ENCODE measurements around the gene LCE5A.

The LCE5A gene

DNA sequence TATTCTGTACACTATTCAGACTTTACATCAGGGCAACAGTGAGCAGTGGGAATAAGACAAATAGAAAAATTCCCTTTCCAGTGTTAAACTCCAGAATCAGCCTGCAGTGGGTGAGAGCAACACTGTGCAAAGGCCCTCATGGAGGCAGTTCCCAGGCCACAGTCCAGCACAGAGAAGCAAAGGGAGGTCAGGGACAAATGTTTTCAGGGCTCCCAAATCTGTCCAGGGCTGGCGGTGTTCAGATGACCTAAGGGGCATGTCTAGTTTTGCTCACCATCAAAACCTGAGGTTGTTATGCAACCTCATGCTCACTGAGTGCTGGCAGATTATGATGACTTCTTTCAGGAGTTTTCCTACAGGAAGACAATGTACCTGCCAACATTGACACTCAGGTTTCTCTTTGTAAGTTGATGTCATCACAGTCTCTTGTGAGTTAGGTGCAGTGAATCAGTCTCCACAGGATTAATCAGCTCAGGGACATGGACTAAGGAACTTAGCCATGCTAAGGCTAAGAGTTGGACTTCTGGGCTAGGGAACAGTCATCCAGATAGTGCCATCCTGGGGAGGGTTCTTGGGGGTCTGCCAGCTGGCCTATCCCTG, 3.6 kb upstream of the LCE5A start (continued):
- TF ChIP-seq ZNF354C (tag by site-specific recombination; IDR thresholded peaks at IDR 0.05; ENCODE audit: borderline replicate concordance, low read depth) (no peak), ZNF501 (tag by site-specific recombination; IDR thresholded peaks at IDR 0.05) (no peak), ZNF23 (tag by site-specific recombination; IDR thresholded peaks at IDR 0.05; ENCODE audit: borderline replicate concordance) (no peak)

DNA sequence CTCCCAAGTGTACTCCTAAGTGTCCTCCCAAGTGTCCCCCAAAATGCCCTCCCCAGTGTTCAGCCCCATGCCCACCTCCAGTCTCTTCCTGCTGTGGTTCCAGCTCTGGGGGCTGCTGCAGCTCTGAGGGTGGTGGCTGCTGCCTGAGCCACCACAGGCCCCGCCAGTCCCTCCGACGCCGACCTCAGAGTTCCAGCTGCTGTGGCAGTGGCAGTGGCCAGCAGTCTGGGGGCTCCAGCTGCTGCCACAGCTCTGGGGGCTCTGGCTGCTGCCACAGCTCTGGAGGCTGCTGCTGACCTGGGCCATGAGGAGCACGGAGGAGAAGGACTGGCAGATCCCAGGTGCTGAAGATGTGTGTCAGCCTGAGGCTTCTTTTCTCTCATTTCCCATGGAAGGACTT, 993 bp downstream of the LCE5A start:
- Histone ChIP-seq H3K36me3 (ENCODE audit: control insufficient read depth in 2 of 2, insufficient read depth in 1 of 2, low read length in 2 of 2) (no peaks in the 10 kb centered on the region), H3K4me1 (ENCODE audit: control insufficient read depth, insufficient read depth, low read length) (no peaks in the 10 kb centered on the region), H3K27ac (ENCODE audit: extremely low read depth, low read depth, low read length) (no peak overlapping the region), H3K9me3 (ENCODE audit: control insufficient read depth, insufficient read depth, low read depth, low read length) (no peaks in the 10 kb centered on the region), H3K4me3 (ENCODE audit: low read depth, low read length) (no peak overlapping the region)
- TF ChIP-seq ZNF423 (tag by site-specific recombination; IDR thresholded peaks at IDR 0.05) = no peak
- TF ChIP-seq TRIM28 (IDR thresholded peaks at IDR 0.05; ENCODE audit: borderline replicate concordance, low read length) = no peak
- TF ChIP-seq ZNF311 (tag by site-specific recombination; IDR thresholded peaks at IDR 0.05; ENCODE audit: borderline replicate concordance) = no peak
- TF ChIP-seq, protein P1, sequence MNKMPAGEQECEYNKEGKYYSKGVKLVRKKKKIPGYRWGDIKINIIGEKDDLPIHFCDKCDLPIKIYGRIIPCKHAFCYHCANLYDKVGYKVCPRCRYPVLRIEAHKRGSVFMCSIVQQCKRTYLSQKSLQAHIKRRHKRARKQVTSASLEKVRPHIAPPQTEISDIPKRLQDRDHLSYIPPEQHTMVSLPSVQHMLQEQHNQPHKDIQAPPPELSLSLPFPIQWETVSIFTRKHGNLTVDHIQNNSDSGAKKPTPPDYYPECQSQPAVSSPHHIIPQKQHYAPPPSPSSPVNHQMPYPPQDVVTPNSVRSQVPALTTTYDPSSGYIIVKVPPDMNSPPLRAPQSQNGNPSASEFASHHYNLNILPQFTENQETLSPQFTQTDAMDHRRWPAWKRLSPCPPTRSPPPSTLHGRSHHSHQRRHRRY (tag by site-specific recombination; IDR thresholded peaks at IDR 0.05) = no peak
- ChIA-PET CTCF (interaction anchor here (0.6 to 1.9 kb wide), 2 partner anchors 15 to 21 kb away, joined by 3 to 4 read pairs; no protein-coding TSS in a partner anchor), POLR2A (no interaction called here)

DNA sequence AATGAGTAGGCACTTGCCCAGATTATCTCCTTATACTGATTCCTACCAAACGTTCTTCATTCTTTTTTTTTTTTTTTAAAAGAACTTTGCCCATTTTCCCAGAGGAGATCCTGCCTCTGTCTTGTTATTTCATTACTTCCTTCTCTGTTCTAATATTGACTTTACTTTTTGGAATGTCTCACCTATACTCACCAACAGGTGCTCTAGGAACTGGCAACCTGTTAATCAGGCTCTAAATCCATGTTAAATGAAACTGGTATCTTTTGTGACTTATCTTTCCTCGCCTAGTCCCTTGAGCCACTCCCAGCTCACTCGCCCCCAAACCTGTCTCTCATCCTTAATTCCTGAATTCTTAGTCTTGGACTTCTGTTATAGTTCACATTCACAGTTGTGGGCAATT, 2.5 kb downstream of the LCE5A start:
- POLR2A ChIA-PET = no interaction called here
- CTCF ChIA-PET = interaction anchor here (0.6 to 1.9 kb wide), 3 partner anchors 16 to 46 kb away, joined by 3 to 8 read pairs (median 4); no protein-coding TSS in a partner anchor
- Histone ChIP-seq H3K36me3 (ENCODE audit: control insufficient read depth in 2 of 2, insufficient read depth in 1 of 2, low read length in 2 of 2) (no peaks in the 10 kb centered on the region), H3K4me1 (ENCODE audit: control insufficient read depth, insufficient read depth, low read length) (no peaks in the 10 kb centered on the region), H3K4me3 (ENCODE audit: low read depth, low read length) (no peak overlapping the region), H3K9me3 (ENCODE audit: control insufficient read depth, insufficient read depth, low read depth, low read length) (no peaks in the 10 kb centered on the region), H3K27ac (ENCODE audit: extremely low read depth, low read depth, low read length) (no peak overlapping the region)
- TF ChIP-seq ZNF555 (tag by site-specific recombination; conservative IDR thresholded peaks at IDR 0.05) = no peak
- TF ChIP-seq SCRT2 (tag by site-specific recombination; IDR thresholded peaks at IDR 0.05) = peak; percentile 45; the same call in 1 of the 2 replicates

DNA sequence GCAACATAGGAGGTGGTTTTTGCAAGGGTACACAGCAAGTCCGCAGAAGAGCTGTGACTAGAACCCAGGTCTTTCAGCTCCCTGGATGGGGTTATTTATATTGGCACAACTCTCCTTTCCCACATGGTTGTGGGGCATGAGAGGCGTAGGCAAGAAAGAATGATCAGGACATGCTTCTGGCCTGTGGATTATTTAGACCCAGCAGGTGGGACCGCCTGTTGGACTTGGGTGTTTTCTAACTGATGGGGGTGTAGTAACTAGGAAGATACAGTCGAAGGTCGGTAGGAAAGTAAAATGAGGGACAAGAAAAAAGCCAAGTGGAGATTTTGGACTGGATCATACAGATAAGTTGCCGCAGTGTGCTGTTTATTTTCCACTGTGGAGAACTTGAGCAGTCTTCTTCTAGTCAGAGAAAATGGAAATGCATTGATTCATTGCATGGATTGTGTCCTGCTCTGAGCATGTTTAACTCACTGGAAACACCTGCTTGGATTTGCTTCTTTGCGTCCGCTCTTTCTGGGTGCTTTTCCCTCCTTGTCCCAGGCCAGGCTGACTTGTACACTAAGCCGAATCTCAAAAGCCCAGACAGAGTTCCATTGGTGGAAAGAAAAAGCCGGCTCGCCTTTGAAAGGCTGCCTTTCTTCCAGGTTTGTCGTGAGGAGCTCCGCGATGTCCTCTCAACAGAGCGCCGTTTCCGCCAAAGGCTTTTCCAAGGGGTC, 4.3 kb downstream of the LCE5A start:
- H3K9me3 ChIP-seq (ENCODE audit: control insufficient read depth, insufficient read depth, low read depth, low read length) = no peaks in the 10 kb centered on the region
- H3K27ac ChIP-seq (ENCODE audit: extremely low read depth, low read depth, low read length) = no peak overlapping the region
- peak overlapping the region; percentile 30 for H3K4me3 ChIP-seq (ENCODE audit: low read depth, low read length)
- ChIA-PET POLR2A (no interaction called here), CTCF (interaction anchor here (0.7 to 1.2 kb wide), 3 partner anchors 29 to 595 kb away, joined by 3 read pairs; no protein-coding TSS in a partner anchor)
- no peaks in the 10 kb centered on the region for H3K36me3 ChIP-seq (ENCODE audit: control insufficient read depth in 2 of 2, insufficient read depth in 1 of 2, low read length in 2 of 2)
- H3K4me1 ChIP-seq (ENCODE audit: control insufficient read depth, insufficient read depth, low read length) = no peaks in the 10 kb centered on the region
- TF ChIP-seq ZSCAN23 (tag by site-specific recombination; IDR thresholded peaks at IDR 0.05) = no peak
- no peak for TF ChIP-seq KLF10 (tag by site-specific recombination; IDR thresholded peaks at IDR 0.05)
- TF ChIP-seq ZNF473 (tag by site-specific recombination; IDR thresholded peaks at IDR 0.05) = no peak
- TF ChIP-seq, protein P2, sequence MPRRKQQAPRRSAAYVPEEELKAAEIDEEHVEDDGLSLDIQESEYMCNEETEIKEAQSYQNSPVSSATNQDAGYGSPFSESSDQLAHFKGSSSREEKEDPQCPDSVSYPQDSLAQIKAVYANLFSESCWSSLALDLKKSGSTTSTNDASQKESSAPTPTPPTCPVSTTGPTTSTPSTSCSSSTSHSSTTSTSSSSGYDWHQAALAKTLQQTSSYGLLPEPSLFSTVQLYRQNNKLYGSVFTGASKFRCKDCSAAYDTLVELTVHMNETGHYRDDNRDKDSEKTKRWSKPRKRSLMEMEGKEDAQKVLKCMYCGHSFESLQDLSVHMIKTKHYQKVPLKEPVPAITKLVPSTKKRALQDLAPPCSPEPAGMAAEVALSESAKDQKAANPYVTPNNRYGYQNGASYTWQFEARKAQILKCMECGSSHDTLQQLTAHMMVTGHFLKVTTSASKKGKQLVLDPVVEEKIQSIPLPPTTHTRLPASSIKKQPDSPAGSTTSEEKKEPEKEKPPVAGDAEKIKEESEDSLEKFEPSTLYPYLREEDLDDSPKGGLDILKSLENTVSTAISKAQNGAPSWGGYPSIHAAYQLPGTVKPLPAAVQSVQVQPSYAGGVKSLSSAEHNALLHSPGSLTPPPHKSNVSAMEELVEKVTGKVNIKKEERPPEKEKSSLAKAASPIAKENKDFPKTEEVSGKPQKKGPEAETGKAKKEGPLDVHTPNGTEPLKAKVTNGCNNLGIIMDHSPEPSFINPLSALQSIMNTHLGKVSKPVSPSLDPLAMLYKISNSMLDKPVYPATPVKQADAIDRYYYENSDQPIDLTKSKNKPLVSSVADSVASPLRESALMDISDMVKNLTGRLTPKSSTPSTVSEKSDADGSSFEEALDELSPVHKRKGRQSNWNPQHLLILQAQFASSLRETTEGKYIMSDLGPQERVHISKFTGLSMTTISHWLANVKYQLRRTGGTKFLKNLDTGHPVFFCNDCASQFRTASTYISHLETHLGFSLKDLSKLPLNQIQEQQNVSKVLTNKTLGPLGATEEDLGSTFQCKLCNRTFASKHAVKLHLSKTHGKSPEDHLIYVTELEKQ (tag by site-specific recombination; IDR thresholded peaks at IDR 0.05; ENCODE audit: borderline replicate concordance) = no peak
- TF ChIP-seq ZNF654 (tag by site-specific recombination; IDR thresholded peaks at IDR 0.05; ENCODE audit: low read depth) = no peak
- TF ChIP-seq ZBTB17 (tag by site-specific recombination; IDR thresholded peaks at IDR 0.05) = no peak
- no peak for TF ChIP-seq ZNF184 (tag by site-specific recombination; IDR thresholded peaks at IDR 0.05)
- no peak for TF ChIP-seq ZBTB8A (tag by site-specific recombination; IDR thresholded peaks at IDR 0.05)
- no peak for TF ChIP-seq BCL11A (tag by site-specific recombination; IDR thresholded peaks at IDR 0.05; ENCODE audit: low read depth)
- TF ChIP-seq, protein P3, sequence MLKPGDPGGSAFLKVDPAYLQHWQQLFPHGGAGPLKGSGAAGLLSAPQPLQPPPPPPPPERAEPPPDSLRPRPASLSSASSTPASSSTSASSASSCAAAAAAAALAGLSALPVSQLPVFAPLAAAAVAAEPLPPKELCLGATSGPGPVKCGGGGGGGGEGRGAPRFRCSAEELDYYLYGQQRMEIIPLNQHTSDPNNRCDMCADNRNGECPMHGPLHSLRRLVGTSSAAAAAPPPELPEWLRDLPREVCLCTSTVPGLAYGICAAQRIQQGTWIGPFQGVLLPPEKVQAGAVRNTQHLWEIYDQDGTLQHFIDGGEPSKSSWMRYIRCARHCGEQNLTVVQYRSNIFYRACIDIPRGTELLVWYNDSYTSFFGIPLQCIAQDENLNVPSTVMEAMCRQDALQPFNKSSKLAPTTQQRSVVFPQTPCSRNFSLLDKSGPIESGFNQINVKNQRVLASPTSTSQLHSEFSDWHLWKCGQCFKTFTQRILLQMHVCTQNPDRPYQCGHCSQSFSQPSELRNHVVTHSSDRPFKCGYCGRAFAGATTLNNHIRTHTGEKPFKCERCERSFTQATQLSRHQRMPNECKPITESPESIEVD (tag by site-specific recombination; IDR thresholded peaks at IDR 0.05) = no peak
- TF ChIP-seq ZNF274 (IDR thresholded peaks at IDR 0.05; ENCODE audit: low read length) = no peak
- TF ChIP-seq ZNF274 (tag by site-specific recombination; IDR thresholded peaks at IDR 0.05; ENCODE audit: borderline replicate concordance) = no peak
- no peak for TF ChIP-seq ZNF175 (tag by site-specific recombination; IDR thresholded peaks at IDR 0.05)
